DND-41 (cell line): ENCODE data around the gene KRT4.
"Not testable (repeated sequence)": the region's sequence is repeated elsewhere in the genome, so short reads cannot be mapped to it uniquely, and the experiment has no call there.

Experiments
- ATAC-seq: fragments of 200-7000 bp; cut with Tn5 transposase; 3 replicates; pipeline ENCODE4 v1.9.1; 2021; ENCODE audit warnings: low read depth; ENCODE audit not compliant: insufficient read depth
- DNase-seq: peaks from one replicate; pipeline ENCODE4 v3.0.0-alpha.2; 2020
- H2AFZ ChIP-seq: 2 replicates; pipeline ENCODE4 v1.6.0; 2012; ENCODE audit warnings: low read depth, low read length
- H3K27ac ChIP-seq: 2 replicates; pipeline ENCODE4 v1.5.1; 2012; ENCODE audit warnings: low read length, inconsistent platforms
- H3K27me3 ChIP-seq: fragments of 200-600 bp; sonication (generic); 2 replicates; pipeline ENCODE4 v1.6.0; 2012; ENCODE audit warnings: low read length, mild to moderate bottlenecking, inconsistent platforms; ENCODE audit not compliant: insufficient read depth, poor library complexity
- H3K36me3 ChIP-seq: 2 replicates; pipeline ENCODE4 v1.5.1; 2012; ENCODE audit warnings: low read length, inconsistent platforms; ENCODE audit not compliant: insufficient read depth
- H3K4me1 ChIP-seq: 2 replicates; pipeline ENCODE4 v1.5.1; 2012; ENCODE audit warnings: mild to moderate bottlenecking, low read length; ENCODE audit not compliant: insufficient read depth
- H3K4me2 ChIP-seq: 2 replicates; pipeline ENCODE4 v1.6.0; 2012; ENCODE audit warnings: mild to moderate bottlenecking, moderate library complexity, low read length, inconsistent platforms; ENCODE audit not compliant: insufficient read depth
- H3K4me3 ChIP-seq, 2 experiments: fragments of 200-600 bp in 1 of 2; shearing (Covaris generic) in 1 of 2; 2 replicates each; pipeline ENCODE4 v1.5.1; 2012 to 2016; ENCODE audit warnings: inconsistent platforms in 2 of 2, low read length in 2 of 2, mild to moderate bottlenecking in 2 of 2, low read depth in 1 of 2, moderate library complexity in 1 of 2
- H3K79me2 ChIP-seq: 2 replicates; pipeline ENCODE4 v1.6.0; 2012; ENCODE audit warnings: low read length, inconsistent platforms; ENCODE audit not compliant: insufficient read depth
- H3K9ac ChIP-seq: 2 replicates; pipeline ENCODE4 v1.6.0; 2012; ENCODE audit warnings: low read depth, mild to moderate bottlenecking, inconsistent platforms, low read length, moderate library complexity
- H3K9me3 ChIP-seq: 2 replicates; pipeline ENCODE4 v1.5.1; 2012; ENCODE audit warnings: low read length, moderate library complexity, mild to moderate bottlenecking, inconsistent platforms; ENCODE audit not compliant: insufficient read depth, severe bottlenecking
- H4K20me1 ChIP-seq: 2 replicates; pipeline ENCODE4 v1.6.0; 2012; ENCODE audit warnings: low read length; ENCODE audit not compliant: insufficient read depth
- CTCF ChIP-seq: IDR thresholded peaks from 2 replicates; pipeline ENCODE4 v1.5.1; 2012; ENCODE audit warnings: borderline replicate concordance, low read length, moderate library complexity, mild to moderate bottlenecking; ENCODE audit not compliant: poor library complexity, severe bottlenecking; ENCODE audit errors: extremely low read depth
- EZH2 ChIP-seq: IDR thresholded peaks from 3 replicates; pipeline ENCODE4 v1.6.1; 2012; ENCODE audit warnings: borderline replicate concordance, low read depth, mild to moderate bottlenecking, moderate library complexity, low read length, inconsistent platforms; ENCODE audit not compliant: severe bottlenecking

KRT4 gene

DNA sequence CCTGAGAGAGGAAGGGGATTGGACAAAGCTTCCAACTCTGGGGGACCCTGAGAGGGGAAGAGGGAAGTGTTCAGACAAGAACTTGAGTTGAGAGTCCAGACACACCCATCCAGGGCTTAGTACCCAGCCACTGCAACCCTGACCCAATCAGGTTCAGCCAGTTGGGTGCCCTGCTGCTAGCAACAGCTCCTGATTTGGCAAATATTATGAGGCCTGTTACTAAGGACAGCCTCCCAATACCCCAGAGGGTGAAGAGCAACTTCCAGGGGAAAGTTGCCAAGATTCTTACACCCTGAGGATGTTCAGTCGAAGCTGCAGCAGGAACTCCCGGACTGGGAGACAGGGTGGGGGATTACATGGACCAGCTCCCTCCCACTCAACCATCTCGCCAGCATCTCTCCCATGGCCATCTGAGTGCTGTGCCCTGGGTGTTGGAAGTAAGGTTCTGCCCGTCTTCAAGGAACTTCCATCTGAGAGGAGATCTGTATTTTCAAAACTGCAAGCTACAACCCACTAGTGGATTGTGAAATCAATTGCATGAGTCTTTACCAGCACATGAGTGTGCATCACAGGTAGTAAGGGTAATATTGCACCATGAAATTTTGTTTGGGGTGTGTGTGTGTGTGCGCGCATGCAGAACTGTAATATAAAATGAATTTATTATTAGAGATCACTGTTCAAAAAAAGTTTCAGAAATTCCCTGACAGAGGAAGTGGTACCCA, 46.3 kb upstream of the KRT4 start:
- Histone ChIP-seq H3K36me3 (no peaks in the 10 kb centered on the region), H3K79me2 (no peaks in the 10 kb centered on the region), H3K4me3 (no peak overlapping the region), H3K9ac (no peak overlapping the region), H3K4me2 (no peak overlapping the region), H3K27me3 (peaks cover 2% of the 10 kb centered on the region), H4K20me1 (no peaks in the 10 kb centered on the region), H3K4me1 (no peaks in the 10 kb centered on the region), H3K9me3 (no peaks in the 10 kb centered on the region), H2AFZ (no peak overlapping the region), H3K27ac (no peak overlapping the region)
- ATAC-seq = no peak
- no peak for DNase-seq
- TF ChIP-seq EZH2 (no peak), CTCF (no peak)

DNA sequence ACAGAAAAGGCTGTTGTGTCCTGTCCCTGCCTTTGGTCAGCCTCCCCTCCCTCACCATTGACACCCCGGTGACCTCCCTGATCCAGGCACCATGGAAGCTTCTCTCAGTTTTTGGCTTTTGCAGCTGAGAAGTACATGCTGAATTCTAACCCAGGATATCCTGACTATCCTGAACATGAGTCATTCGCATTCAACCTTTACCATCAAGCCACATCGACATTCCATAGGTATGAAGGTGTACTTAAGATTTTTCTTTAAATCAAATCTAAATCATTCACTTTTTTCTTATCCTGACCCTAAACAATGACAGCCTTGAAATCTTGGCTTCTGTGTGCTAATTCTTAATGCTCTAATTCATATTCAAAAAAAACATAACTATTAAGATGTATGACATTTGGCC, 43.6 kb upstream of the KRT4 start:
- Histone ChIP-seq H3K27ac (no peak overlapping the region), H3K27me3 (peaks cover 6% of the 10 kb centered on the region), H3K4me3 (no peak overlapping the region), H3K4me2 (no peak overlapping the region), H3K36me3 (no peaks in the 10 kb centered on the region), H3K4me1 (no peaks in the 10 kb centered on the region), H3K79me2 (no peaks in the 10 kb centered on the region), H2AFZ (no peak overlapping the region), H3K9me3 (no peaks in the 10 kb centered on the region), H4K20me1 (no peaks in the 10 kb centered on the region), H3K9ac (no peak overlapping the region)
- DNase-seq = no peak
- TF ChIP-seq EZH2 (no peak), CTCF (no peak)
- no peak for ATAC-seq

GRCh38 chr12:52856787-52857186, 42.9 kb upstream of the KRT4 start:
- no peak for DNase-seq
- no peak overlapping the region for H3K4me2 ChIP-seq
- H3K36me3 ChIP-seq = no peaks in the 10 kb centered on the region
- no peak overlapping the region for H3K4me3 ChIP-seq
- H2AFZ ChIP-seq = no peak overlapping the region
- no peak for TF ChIP-seq EZH2
- H3K9me3 ChIP-seq = no peaks in the 10 kb centered on the region
- ATAC-seq = no peak
- H3K27ac ChIP-seq = no peak overlapping the region
- peaks cover 6% of the 10 kb centered on the region for H3K27me3 ChIP-seq
- H3K79me2 ChIP-seq = no peaks in the 10 kb centered on the region
- no peak overlapping the region for H3K9ac ChIP-seq
- H3K4me1 ChIP-seq = no peaks in the 10 kb centered on the region
- no peaks in the 10 kb centered on the region for H4K20me1 ChIP-seq

GRCh38 chr12:52856077-52856476, 42.2 kb upstream of the KRT4 start:
- H3K9ac ChIP-seq, H3K27ac ChIP-seq, H3K79me2 ChIP-seq, H4K20me1 ChIP-seq, H3K36me3 ChIP-seq, H3K4me2 ChIP-seq, H2AFZ ChIP-seq, H3K4me3 ChIP-seq, H3K9me3 ChIP-seq, ATAC-seq, H3K4me1 ChIP-seq, DNase-seq, H3K27me3 ChIP-seq: not testable (repeated sequence)
